GM12865 (cell line): ENCODE results near the gene RAD9A.
A peak's percentile ranks its signal among the peaks of the same experiment; 100 is the strongest.

Experiments
- DNase-seq: peaks from one replicate; pipeline ENCODE4 v3.0.0; 2010; ENCODE audit warnings: low read depth
- H3K4me3 ChIP-seq: 2 replicates; pipeline ENCODE4 v1.5.1; 2011; ENCODE audit warnings: mild to moderate bottlenecking, low read depth, low read length, control low read depth
- TF ChIP-seq, protein P1 (sequence below): IDR thresholded peaks from 2 replicates; pipeline ENCODE4 v1.5.1; 2011; ENCODE audit warnings: low read length, control low read depth, low read depth, inconsistent platforms; ENCODE audit not compliant: insufficient read depth; ENCODE audit errors: missing control alignments

Gene RAD9A

DNA sequence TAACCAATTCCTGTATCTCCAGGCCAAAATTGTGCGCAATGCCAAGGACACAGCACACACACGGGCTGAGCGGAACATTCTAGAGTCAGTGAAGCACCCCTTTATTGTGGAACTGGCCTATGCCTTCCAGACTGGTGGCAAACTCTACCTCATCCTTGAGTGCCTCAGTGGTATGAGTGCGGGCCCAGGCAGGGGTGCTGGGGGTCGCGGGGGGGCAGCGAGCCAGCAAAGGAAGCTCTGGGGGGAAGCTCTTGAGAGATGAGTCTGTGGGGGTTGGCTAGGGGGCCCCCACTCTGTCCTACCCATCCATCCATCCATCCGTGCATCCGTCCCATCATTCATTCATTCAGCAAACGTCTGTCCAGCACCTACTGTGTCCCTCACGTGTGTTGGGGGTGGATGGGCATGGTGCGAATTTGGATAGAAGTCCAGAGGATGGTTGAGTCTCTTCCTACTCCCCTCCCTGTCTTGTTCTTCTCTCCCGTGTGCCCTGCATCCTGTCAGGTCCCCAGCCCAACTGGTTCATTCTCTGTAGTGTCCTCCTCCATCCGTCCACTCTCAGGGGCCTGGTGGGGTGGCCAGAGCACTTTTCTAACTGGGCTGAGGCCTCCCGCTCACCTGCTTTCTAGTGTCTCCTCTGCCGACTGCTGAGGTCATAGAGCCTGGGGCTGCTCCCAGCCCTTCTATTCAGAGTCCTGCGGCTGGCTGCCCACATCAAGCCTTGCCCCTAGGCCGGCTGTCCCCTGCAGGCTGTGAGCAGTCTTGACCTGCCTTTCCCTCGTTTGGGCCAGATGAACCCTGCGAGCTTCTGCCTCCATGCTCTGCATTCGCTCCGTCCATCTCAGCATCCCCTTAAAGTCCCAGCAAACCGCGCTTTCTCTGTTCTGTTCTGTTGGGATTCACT, 39.8 kb downstream of the RAD9A start:
- TF ChIP-seq, protein P1, sequence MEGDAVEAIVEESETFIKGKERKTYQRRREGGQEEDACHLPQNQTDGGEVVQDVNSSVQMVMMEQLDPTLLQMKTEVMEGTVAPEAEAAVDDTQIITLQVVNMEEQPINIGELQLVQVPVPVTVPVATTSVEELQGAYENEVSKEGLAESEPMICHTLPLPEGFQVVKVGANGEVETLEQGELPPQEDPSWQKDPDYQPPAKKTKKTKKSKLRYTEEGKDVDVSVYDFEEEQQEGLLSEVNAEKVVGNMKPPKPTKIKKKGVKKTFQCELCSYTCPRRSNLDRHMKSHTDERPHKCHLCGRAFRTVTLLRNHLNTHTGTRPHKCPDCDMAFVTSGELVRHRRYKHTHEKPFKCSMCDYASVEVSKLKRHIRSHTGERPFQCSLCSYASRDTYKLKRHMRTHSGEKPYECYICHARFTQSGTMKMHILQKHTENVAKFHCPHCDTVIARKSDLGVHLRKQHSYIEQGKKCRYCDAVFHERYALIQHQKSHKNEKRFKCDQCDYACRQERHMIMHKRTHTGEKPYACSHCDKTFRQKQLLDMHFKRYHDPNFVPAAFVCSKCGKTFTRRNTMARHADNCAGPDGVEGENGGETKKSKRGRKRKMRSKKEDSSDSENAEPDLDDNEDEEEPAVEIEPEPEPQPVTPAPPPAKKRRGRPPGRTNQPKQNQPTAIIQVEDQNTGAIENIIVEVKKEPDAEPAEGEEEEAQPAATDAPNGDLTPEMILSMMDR = no peak
- H3K4me3 ChIP-seq = no peak overlapping the region
- no peak for DNase-seq

GRCh38 chr11:67432655-67433349, 41.0 kb downstream of the RAD9A start:
- no peak for DNase-seq
- TF ChIP-seq, protein P1 = no peak
- no peak overlapping the region for H3K4me3 ChIP-seq

- TF ChIP-seq, protein P1 = no peak
- H3K4me3 ChIP-seq = no peak overlapping the region; the same call in 1 of the 2 replicates
- peak; percentile 37 for DNase-seq
Measured at GRCh38 chr11:67433536-67434394, 42.0 kb downstream of the RAD9A start.

- DNase-seq = peak; percentile 46
- TF ChIP-seq, protein P1 = no peak
- H3K4me3 ChIP-seq = peak overlapping the region; percentile 88
Measured at GRCh38 chr11:67434395-67434881, 42.7 kb downstream of the RAD9A start.

- peak; percentile 15 for DNase-seq
- TF ChIP-seq, protein P1 = no peak
- H3K4me3 ChIP-seq = peak overlapping the region; percentile 88
Measured at GRCh38 chr11:67435031-67435726, 43.4 kb downstream of the RAD9A start.
